HepG2 (cell line): ENCODE results near the gene SIAH1. TPM values are rescaled to one million over a fixed set of nuclear protein-coding genes. Genes with fewer than 3 reads are reported as not detected.
A peak's percentile ranks its signal among the peaks of the same experiment; 100 is the strongest.

Experiments
- ATAC-seq: fragments of 200-7000 bp; cut with Tn5 transposase; 3 replicates; pipeline ENCODE4 v1.9.1; 2020; ENCODE audit warnings: mild to moderate bottlenecking, moderate library complexity
- BruUV-seq: library from RNA; stranded (reverse); fragments of 400-500 nt; replicated peaks from 2 replicates; lab custom pipeline; 2021; lab: Mats Ljungman, UMichigan
- CTCF ChIA-PET: fragments of 300-600 bp; formaldehyde crosslinking; extraction: SDS; loops from one replicate; lab custom pipeline; 2021; ENCODE audit warnings: low total read pairs, inconsistent platforms, low intra/inter-chr PET ratio; lab: Yijun Ruan, JAX
- POLR2A ChIA-PET: fragments of 350-600 bp; sonication (Branson Sonifier 250); formaldehyde crosslinking; loops from one replicate; lab custom pipeline; 2020; ENCODE audit warnings: antibody characterized with exemption, inconsistent platforms; lab: Yijun Ruan, JAX
- DNase-seq: peaks from one replicate; pipeline ENCODE4 v3.0.0-alpha.2; 2015; ENCODE audit warnings: low spot score
- FAIRE-seq: peaks from 3 replicates; lab custom pipeline; 2011; peaks lifted over from hg19 to GRCh38; lab: Jason Lieb, UNC
- H2AFZ ChIP-seq: one replicate; pipeline ENCODE4 v1.6.1; 2011; ENCODE audit warnings: low read length, inconsistent platforms
- H3K27ac ChIP-seq: fragments of 300-600 bp; 3 replicates; pipeline ENCODE4 v1.8.0; 2011; ENCODE audit warnings: mixed run types, mild to moderate bottlenecking, mixed read lengths, low read length, inconsistent platforms; ENCODE audit not compliant: insufficient read depth; ENCODE audit errors: extremely low read length
- H3K27me3 ChIP-seq, 2 experiments: fragments of 200-600 bp in 1 of 2; 2 replicates in 1 of 2; 3 replicates in 1 of 2; pipeline versions ENCODE4 v1.6.0 to v1.8.0; 2011; ENCODE audit warnings: low read length in 2 of 2, mild to moderate bottlenecking in 2 of 2, moderate library complexity in 2 of 2, inconsistent platforms in 1 of 2; ENCODE audit not compliant: insufficient read depth in 2 of 2, control insufficient read depth in 1 of 2
- H3K36me3 ChIP-seq, 2 experiments: fragments of 200-600 bp in 1 of 2; replicated peaks in 1 of 2; 2 replicates in 1 of 2; 3 replicates in 1 of 2; pipeline versions ENCODE4 v1.5.1 to v1.8.0; 2011; ENCODE audit warnings: low read length in 2 of 2, inconsistent platforms in 1 of 2; ENCODE audit not compliant: insufficient read depth in 2 of 2, control insufficient read depth in 1 of 2
- H3K4me1 ChIP-seq: 2 replicates; pipeline ENCODE4 v1.5.1; 2012; ENCODE audit warnings: low read length, inconsistent platforms; ENCODE audit not compliant: insufficient read depth
- H3K4me2 ChIP-seq: 2 replicates; pipeline ENCODE4 v1.6.0; 2011; ENCODE audit warnings: low read depth, low read length, inconsistent platforms
- H3K4me3 ChIP-seq, 3 experiments: fragments of 200-600 bp in 1 of 3; sonication (generic), shearing (Covaris generic) in 1 of 3; replicated peaks in 1 of 3; 2 replicates each; pipeline ENCODE4 v1.5.1; 2011 to 2016; ENCODE audit warnings: low read length in 3 of 3, inconsistent platforms in 2 of 3, low read depth in 2 of 3, mild to moderate bottlenecking in 2 of 3, control low read depth in 1 of 3, mixed read lengths in 1 of 3; ENCODE audit not compliant: insufficient read depth in 1 of 3
- H3K79me2 ChIP-seq: one replicate; pipeline ENCODE4 v1.6.1; 2011; ENCODE audit warnings: low read length, inconsistent platforms; ENCODE audit not compliant: insufficient read depth
- H3K9ac ChIP-seq: 2 replicates; pipeline ENCODE4 v1.6.0; 2011; ENCODE audit warnings: mild to moderate bottlenecking, low read depth, low read length, inconsistent platforms; ENCODE audit not compliant: insufficient read depth
- H3K9me3 ChIP-seq: 2 replicates; pipeline ENCODE4 v1.5.1; 2012; ENCODE audit warnings: mild to moderate bottlenecking, low read length
- H4K20me1 ChIP-seq: 2 replicates; pipeline ENCODE4 v1.6.0; 2011; ENCODE audit warnings: inconsistent platforms, mild to moderate bottlenecking, low read length, moderate library complexity; ENCODE audit not compliant: insufficient read depth
- CCDC6 ChIP-seq: sonication (generic); formaldehyde crosslinking; IDR thresholded peaks from 2 replicates; pipeline ENCODE4 v1.8.1; 2022; ENCODE audit warnings: mild to moderate bottlenecking, missing genetic modification reagents, moderate library complexity
- CEBPZ ChIP-seq: IDR thresholded peaks from 2 replicates; pipeline ENCODE4 v1.6.1; 2012; ENCODE audit warnings: low read length, improper control_type of control experiment
- CTCF ChIP-seq: sonication (generic); formaldehyde crosslinking; IDR thresholded peaks from 2 replicates; pipeline ENCODE4 v1.5.0; 2020; ENCODE audit warnings: mild to moderate bottlenecking, missing genetic modification reagents, moderate library complexity
- GPBP1L1 ChIP-seq: sonication (generic); formaldehyde crosslinking; IDR thresholded peaks from 2 replicates; pipeline ENCODE4 v1.5.0; 2020; ENCODE audit warnings: mild to moderate bottlenecking, missing genetic modification reagents
- KIAA2018 ChIP-seq: sonication (generic); formaldehyde crosslinking; IDR thresholded peaks from 2 replicates; pipeline ENCODE4 v1.5.0; 2020; ENCODE audit warnings: mild to moderate bottlenecking, missing genetic modification reagents, borderline replicate concordance
- SNAPC2 ChIP-seq: sonication (generic); formaldehyde crosslinking; IDR thresholded peaks from 2 replicates; pipeline ENCODE4 v1.8.1; 2022; ENCODE audit warnings: mild to moderate bottlenecking, missing genetic modification reagents
- ZNF160 ChIP-seq: sonication (generic); formaldehyde crosslinking; IDR thresholded peaks from 2 replicates; pipeline ENCODE4 v1.8.0; 2022; ENCODE audit warnings: mild to moderate bottlenecking, inconsistent platforms, missing genetic modification reagents
- ZNF501 ChIP-seq: sonication (generic); formaldehyde crosslinking; IDR thresholded peaks from 2 replicates; pipeline ENCODE4 v1.5.1; 2020; ENCODE audit warnings: mild to moderate bottlenecking, moderate library complexity, missing genetic modification reagents
- ZZZ3 ChIP-seq: sonication (generic); formaldehyde crosslinking; IDR thresholded peaks from 2 replicates; pipeline ENCODE4 v1.4.0; 2020; ENCODE audit warnings: missing genetic modification reagents, mild to moderate bottlenecking, borderline replicate concordance
- WGBS: methylation state at CpG from one replicate; pipeline ENCODE4 v1.1.6; 2017; ENCODE audit warnings: low lambda C conversion rate; 5-methylcytosine and 5-hydroxymethylcytosine counted together
- in situ Hi-C: cut with HindIII; loops from 2 replicates; pipeline ENCODE4 v1.10.0; 2017; ENCODE audit warnings: low pct_unique_long_range_greater_than_20kb; ENCODE audit not compliant: extremely low pct_ligation_motif_present
- intact Hi-C: fragments of 100-400 bp; cut with micrococcal nuclease; formaldehyde crosslinking; loops from one replicate; pipeline ENCODE4 v1.10.0; 2022; ENCODE audit not compliant: unreplicated experiment
- polyA plus RNA-seq, 8 experiments: library from polyadenylated mRNA; depleted of rRNA in 3 of 8; stranded (reverse) in 7 of 8; unstranded in 1 of 8; fragments of >200 nt; fragmentation: Illumina TruSeq in 4 of 8; extraction: Trizol in 4 of 8; gene quantifications; 2 replicates each; pipeline versions ENCODE4 v1.2.1 to v1.2.3, GENCODE V29; 2011 to 2016; ENCODE audit warnings: low read depth in 4 of 8, missing spikeins in 1 of 8, mixed read lengths in 1 of 8; ENCODE audit not compliant: insufficient read depth in 1 of 8
- total RNA-seq, 5 experiments: library from RNA; depleted of rRNA; stranded (reverse); fragments of >200 nt; fragmentation: Illumina TruSeq; extraction: Trizol; gene quantifications; 2 replicates each; pipeline ENCODE4 v1.2.3, GENCODE V29; 2016; ENCODE audit warnings: low read depth in 1 of 5

The SIAH1 gene
- total and polyA plus RNA-seq, 2 of the 13 experiments (the other 11 are each of a cell fraction or from before 2014, with no cell fraction given): 16.0 to 28.6 TPM

- in situ Hi-C loops (no loop called here), intact Hi-C loops (no loop called here)
- FAIRE-seq (no peak), ATAC-seq (peak; percentile 4; the same call in 2 of the 3 replicates), DNase-seq (no peak)
- no peak overlapping the region for H3K4me3 ChIP-seq
- no peaks in the 10 kb centered on the region for H4K20me1 ChIP-seq
- POLR2A ChIA-PET: interaction anchor here (1.0 to 1.5 kb wide), 2 partner anchors 15 to 176 kb away, joined by 3 read pairs; no protein-coding TSS in a partner anchor
- H3K9me3 ChIP-seq: no peaks in the 10 kb centered on the region
- no peak overlapping the region for H3K9ac ChIP-seq
- H3K27me3 ChIP-seq: no peaks in the 10 kb centered on the region
- no peak overlapping the region for H3K27ac ChIP-seq
- 100% methylated on average over 1 of the region's 3 CpGs for WGBS
- H3K79me2 ChIP-seq: no peaks in the 10 kb centered on the region
- H3K36me3 ChIP-seq: peaks cover 16 to 56% of the 10 kb centered on the region in 2 experiments
- no peaks in the 10 kb centered on the region for H3K4me1 ChIP-seq
- CTCF ChIA-PET: no interaction called here
- no peak overlapping the region for H2AFZ ChIP-seq
- no peak overlapping the region for H3K4me2 ChIP-seq
- no TSS peak for BruUV-seq
- TF ChIP-seq GPBP1L1 (no peak), CCDC6 (no peak), SNAPC2 (CRISPR knock-in tag) (0 out of 2 replicates have a peak, but pooled peaks have one; percentile 30), CEBPZ (no peak), CTCF (CRISPR knock-in tag) (0 out of 2 replicates have a peak, but pooled peaks have one; percentile 8), KIAA2018 (CRISPR knock-in tag) (no peak), ZNF501 (CRISPR knock-in tag) (peak; percentile 27; the same call in 1 of the 2 replicates), ZZZ3 (CRISPR knock-in tag) (no peak), ZNF160 (no peak)
These were observed 34.5 kb downstream of the SIAH1 start for GRCh38 chr16:48350736-48351135.
